ENCODE results near the gene SLC25A33. TPM values are rescaled to one million over a fixed set of nuclear protein-coding genes. Genes with fewer than 3 reads are reported as not detected.
A peak's percentile ranks its signal among the peaks of the same experiment; 100 is the strongest.

Gene SLC25A33
- total RNA-seq, 3 donors from 2014 or later = 22.2 to 24.9 (median 22.2) TPM

DNA sequence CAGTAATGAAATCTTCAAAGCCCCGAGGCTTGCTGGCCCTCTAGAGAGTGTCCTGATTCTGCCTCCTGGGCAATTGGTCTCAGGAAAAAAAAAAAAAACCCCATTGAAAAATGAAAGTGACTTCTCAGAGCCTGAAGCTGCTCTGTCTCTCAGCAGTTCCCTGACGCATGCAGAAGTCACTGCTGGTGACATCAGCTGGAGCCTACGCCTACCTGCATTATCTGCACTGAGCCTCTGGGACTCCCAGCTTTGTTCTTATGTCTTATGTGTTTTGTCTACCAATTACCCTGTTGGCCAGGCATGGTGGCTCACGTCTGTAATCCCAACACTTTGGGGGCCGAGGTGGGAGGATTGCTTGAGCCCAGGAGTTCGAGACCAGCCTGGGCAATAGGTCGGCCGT is 10.1 kb upstream of the SLC25A33 start:
- Mint-ChIP-seq H3K4me1 (ENCODE audit: low read depth) (no peaks in the 10 kb centered on the region), H3K4me3 (no peak overlapping the region), H3K9me3 (no peaks in the 10 kb centered on the region), H3K36me3 (ENCODE audit: insufficient read depth) (no peaks in the 10 kb centered on the region), H3K27me3 (ENCODE audit: low read depth) (no peaks in the 10 kb centered on the region)
- ATAC-seq (peak in 1 of 2 donors; percentile 56), DNase-seq (no peak)

DNA sequence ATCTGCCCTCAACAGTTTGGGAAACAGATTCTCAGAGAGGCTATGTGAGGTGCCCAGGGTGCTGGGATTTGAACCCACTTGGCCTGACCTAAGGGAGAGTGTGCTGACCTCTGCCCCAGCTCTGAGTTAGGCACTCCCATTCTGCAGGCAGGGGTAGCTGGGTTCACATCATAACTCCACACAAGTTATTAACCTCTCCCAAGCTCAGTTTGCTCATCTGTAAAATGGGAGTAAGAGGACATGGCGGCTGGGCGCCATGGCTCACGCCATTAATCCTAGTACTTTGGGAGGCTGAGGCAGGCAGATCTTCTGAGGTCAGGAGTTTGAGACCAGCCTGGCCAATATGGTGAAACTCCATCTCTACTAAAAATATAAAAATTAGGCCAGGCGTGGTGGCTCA is 8.9 kb upstream of the SLC25A33 start:
- Mint-ChIP-seq H3K4me1 (ENCODE audit: low read depth) (no peaks in the 10 kb centered on the region), H3K27me3 (ENCODE audit: low read depth) (no peaks in the 10 kb centered on the region), H3K4me3 (no peak overlapping the region), H3K9me3 (no peaks in the 10 kb centered on the region), H3K36me3 (ENCODE audit: insufficient read depth) (no peaks in the 10 kb centered on the region)
- ATAC-seq (no peak), DNase-seq (no peak)

DNA sequence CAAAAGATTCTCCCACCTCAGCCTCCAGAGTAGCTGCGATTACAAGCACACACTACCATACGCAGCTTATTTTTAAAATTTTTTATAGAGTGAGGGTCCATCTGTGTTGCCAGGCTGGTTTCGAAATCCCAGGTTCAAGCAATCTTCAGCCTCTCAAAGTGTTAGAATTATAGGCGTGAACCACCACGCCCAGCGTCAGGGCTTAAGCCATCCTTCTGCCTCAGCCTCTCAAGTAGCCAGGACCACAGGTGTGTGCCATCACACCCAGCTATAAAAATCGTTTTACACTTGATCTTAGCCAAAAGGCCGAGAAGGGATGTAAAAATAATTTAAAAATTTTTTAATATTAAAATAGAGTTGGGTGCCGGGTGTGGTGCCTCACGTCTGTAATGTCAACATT is 4.3 kb upstream of the SLC25A33 start:
- DNase-seq = no peak
- no peaks in the 10 kb centered on the region for H3K27me3 Mint-ChIP-seq (ENCODE audit: low read depth)
- no peak overlapping the region for H3K4me3 Mint-ChIP-seq
- no peak for ATAC-seq
- H3K9me3 Mint-ChIP-seq = no peaks in the 10 kb centered on the region
- H3K36me3 Mint-ChIP-seq (ENCODE audit: insufficient read depth) = no peaks in the 10 kb centered on the region
- H3K4me1 Mint-ChIP-seq (ENCODE audit: low read depth) = peaks cover 13% of the 10 kb centered on the region

DNA sequence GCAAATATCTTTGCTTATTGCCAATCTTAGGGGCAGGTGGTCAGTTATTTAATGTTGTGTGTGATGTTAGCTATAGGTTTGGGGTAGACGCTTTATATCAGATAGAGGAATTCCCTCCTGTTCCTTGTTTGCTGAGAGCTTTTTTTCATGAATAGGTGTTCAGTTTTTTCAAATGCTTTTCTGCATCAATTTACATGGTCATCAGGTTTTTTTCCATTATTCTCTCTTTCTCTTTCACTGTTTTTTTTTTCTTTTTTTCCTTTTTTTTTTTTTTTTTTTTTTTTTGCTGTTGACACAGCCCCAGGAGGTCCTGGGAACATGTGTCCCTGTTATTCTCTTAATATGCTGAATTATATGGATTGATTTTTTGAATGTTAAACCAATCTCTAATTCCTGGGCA is 3.0 kb upstream of the SLC25A33 start:
- DNase-seq = no peak
- H3K4me1 Mint-ChIP-seq (ENCODE audit: low read depth) = peaks cover 24% of the 10 kb centered on the region
- H3K27me3 Mint-ChIP-seq (ENCODE audit: low read depth) = no peaks in the 10 kb centered on the region
- no peaks in the 10 kb centered on the region for H3K36me3 Mint-ChIP-seq (ENCODE audit: insufficient read depth)
- no peak for ATAC-seq
- no peaks in the 10 kb centered on the region for H3K9me3 Mint-ChIP-seq
- H3K4me3 Mint-ChIP-seq = no peak overlapping the region

DNA sequence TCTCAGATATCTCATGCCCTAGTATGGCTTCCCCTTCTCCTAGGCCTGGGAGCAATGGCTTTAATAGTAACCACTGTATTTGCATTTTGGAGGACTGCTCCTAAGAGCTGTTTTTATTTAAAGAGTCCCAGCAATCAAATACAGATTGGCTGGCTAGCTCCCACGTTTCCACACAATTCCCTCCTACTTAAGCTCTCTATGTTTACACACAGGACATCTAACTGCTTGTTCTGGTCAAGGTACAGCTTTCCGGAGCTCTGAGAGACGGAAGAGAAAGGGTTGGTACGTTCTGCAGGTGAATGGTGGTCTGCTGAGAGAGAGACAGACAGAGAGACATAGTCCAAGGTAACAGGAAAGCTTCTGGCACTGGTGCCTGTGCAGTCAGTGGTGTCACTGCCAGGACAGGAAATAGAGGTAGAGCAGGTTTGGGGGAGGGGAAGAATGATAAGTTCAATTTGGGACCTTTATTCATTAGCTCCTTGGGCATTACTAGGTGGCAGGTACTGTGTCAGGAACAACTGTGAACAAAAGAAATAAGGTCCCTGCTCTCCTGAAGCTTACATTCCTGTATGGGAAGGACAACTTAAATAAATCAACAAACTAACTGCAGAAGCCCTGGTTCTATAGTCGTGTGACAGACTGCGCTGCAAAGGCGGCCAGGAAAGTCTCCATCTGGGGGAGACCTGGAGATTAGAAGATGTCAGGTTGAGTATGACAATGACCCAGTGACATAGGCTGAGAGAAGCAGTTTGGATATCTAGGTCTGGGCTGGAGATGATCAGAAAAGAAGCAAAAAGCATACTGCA is 1.2 kb upstream of the SLC25A33 start:
- Mint-ChIP-seq H3K36me3 (ENCODE audit: insufficient read depth) (no peaks in the 10 kb centered on the region), H3K4me1 (ENCODE audit: low read depth) (peaks cover 32% of the 10 kb centered on the region), H3K4me3 (no peak overlapping the region), H3K27me3 (ENCODE audit: low read depth) (no peaks in the 10 kb centered on the region), H3K9me3 (no peaks in the 10 kb centered on the region)
- no peak for ATAC-seq
- no peak for DNase-seq

DNA sequence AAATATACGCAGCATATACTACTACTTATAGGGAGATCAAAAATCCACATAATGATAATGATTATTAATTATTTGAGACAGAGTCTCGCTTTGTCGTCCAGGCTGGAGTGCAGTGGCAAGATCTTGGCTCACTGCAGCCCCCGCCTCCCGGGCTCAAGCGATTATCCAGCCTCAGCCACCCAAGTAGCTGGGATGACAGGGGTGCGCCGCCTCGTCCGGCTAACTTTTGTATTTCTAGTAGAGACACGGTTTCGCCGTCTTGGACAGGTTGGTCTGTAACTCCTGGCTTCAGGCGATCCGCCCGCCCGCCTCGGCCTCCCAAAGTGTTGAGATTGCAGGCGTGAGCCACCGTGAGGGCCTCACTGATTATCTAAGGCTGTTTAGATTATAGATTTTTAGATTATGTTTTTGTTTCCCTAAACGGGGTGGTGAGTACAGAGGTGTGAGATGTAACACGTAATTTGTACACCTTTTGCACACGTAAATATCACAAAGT is 548 bp upstream of the SLC25A33 start:
- H3K36me3 Mint-ChIP-seq (ENCODE audit: insufficient read depth) = no peaks in the 10 kb centered on the region
- H3K4me1 Mint-ChIP-seq (ENCODE audit: low read depth) = peaks cover 32% of the 10 kb centered on the region
- peak overlapping the region; percentile 79 for H3K4me3 Mint-ChIP-seq
- ATAC-seq (no peak), DNase-seq (no peak)
- H3K27me3 Mint-ChIP-seq (ENCODE audit: low read depth) = no peaks in the 10 kb centered on the region
- no peaks in the 10 kb centered on the region for H3K9me3 Mint-ChIP-seq

DNA sequence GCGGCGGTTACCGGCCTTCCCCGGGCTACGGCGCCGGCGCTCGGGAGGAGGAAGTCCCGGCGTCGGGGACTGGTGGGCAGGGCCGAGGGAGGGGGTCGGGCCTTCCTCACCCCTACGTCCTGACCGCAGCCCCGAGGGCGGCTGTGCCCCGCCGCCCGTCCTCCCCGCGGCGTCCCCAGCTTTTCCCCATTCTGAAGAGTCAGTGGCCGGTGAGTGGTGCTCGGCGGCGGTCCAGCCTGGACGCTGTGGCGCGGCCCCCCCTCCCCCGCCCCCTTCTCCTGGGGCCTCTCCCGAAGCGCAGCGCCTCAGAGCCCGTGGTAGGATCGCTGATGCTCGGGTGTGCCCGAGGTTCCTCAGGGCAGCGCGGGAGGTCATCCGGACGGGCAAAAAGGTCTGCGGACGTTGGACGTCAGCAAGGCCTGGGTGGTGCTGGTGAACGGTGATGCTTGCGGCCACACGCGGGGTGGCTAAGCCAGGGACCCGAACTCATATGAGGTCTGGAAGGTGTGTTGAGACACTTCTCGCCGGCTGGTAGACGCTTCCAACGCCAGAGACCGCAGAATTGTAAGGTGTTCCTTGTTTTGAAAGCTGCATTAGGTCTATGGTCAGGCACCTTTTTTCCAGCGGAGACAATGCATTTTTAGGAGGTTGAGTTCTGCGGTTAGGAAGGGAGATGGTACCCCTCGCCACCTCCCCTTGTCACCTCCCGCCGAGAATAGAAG is 725 bp downstream of the SLC25A33 start:
- H3K4me3 Mint-ChIP-seq = peak overlapping the region; percentile 93
- no peaks in the 10 kb centered on the region for H3K9me3 Mint-ChIP-seq
- ATAC-seq = peak; percentile 63 to 66
- peaks cover 36% of the 10 kb centered on the region for H3K4me1 Mint-ChIP-seq (ENCODE audit: low read depth)
- no peaks in the 10 kb centered on the region for H3K36me3 Mint-ChIP-seq (ENCODE audit: insufficient read depth)
- DNase-seq = peak; percentile 37
- no peaks in the 10 kb centered on the region for H3K27me3 Mint-ChIP-seq (ENCODE audit: low read depth)

DNA sequence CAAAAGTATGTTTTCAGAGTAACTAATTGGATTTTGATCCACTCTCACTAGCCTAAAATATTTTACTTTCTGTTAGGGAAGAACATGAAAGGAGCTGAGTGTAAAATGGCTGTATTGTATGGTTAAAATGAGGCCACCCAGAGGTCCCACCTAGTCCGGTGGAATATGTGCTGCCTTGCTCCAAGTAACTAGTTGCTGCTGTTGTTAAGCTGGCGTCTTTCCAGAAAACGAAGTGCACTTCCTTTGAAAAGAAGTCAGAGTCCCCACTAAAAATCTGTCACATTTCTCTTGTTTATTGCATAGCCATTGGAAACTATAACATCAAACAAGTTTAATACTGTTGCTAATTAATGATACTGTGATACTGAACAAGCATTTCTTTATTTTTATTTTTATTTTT is 3.2 kb downstream of the SLC25A33 start:
- Mint-ChIP-seq H3K4me3 (peak overlapping the region; percentile 42), H3K36me3 (ENCODE audit: insufficient read depth) (no peaks in the 10 kb centered on the region), H3K4me1 (ENCODE audit: low read depth) (peaks cover 41% of the 10 kb centered on the region)

DNA sequence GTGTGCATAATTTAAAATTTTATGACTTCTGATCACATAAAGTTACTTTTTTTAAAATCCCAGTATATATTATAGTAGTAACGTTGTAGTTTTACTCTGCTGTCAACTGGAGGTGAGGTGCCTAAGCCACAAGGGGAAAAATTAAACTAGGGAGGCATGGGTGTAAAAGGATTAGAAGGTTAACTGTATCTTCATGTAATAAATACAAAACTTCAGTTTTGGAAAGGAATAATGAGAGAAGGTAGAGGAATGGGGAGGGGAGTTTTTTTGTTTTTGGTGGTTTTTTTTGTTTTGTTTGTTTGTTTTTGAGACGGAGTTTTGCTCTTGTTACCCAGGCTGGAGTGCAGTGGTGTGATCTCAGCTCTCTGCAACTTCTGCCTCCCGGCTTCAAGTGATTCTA is 5.7 kb downstream of the SLC25A33 start:
- no peaks in the 10 kb centered on the region for H3K27me3 Mint-ChIP-seq (ENCODE audit: low read depth)
- peaks cover 28% of the 10 kb centered on the region for H3K4me1 Mint-ChIP-seq (ENCODE audit: low read depth)
- no peak for ATAC-seq
- no peak overlapping the region for H3K4me3 Mint-ChIP-seq
- no peaks in the 10 kb centered on the region for H3K36me3 Mint-ChIP-seq (ENCODE audit: insufficient read depth)
- no peak for DNase-seq
- H3K9me3 Mint-ChIP-seq = no peaks in the 10 kb centered on the region

More for the DNA sequence above, 3.2 kb downstream of the SLC25A33 start:
- Mint-ChIP-seq H3K9me3 (no peaks in the 10 kb centered on the region), H3K27me3 (ENCODE audit: low read depth) (no peaks in the 10 kb centered on the region)
- no peak for DNase-seq
- ATAC-seq = no peak

DNA sequence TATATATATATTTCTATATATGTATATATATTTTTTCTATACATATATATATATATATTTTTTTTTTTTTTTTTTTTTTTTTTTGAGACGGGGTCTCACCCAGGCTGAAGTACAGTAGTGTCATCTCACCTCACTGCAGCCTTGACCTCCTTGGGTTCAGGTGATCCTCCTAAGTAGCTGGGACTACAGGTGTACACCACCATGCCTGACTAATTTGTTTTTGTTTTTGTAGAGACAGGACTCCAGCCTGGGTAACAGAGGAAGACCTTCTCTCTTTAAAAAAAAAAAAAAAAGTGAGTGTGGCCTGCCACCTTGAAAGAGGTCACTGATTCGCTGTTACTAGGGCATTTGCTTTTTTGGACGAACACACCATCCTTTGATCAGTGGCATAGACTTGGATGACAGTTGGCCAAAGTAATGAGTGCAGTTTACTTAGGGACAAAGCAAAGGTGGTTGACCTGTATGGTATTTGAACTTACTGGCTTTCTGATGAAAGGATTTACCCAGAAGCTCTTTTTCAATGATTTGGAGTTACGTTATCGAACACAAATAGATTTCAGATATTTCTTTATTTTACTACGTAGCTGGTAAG is 10.8 kb downstream of the SLC25A33 start:
- no peak overlapping the region for H3K4me3 Mint-ChIP-seq
- H3K36me3 Mint-ChIP-seq (ENCODE audit: insufficient read depth) = peaks cover 7% of the 10 kb centered on the region
- peaks cover 5% of the 10 kb centered on the region for H3K4me1 Mint-ChIP-seq (ENCODE audit: low read depth)
- ATAC-seq (no peak), DNase-seq (no peak)
- H3K9me3 Mint-ChIP-seq = no peaks in the 10 kb centered on the region
- H3K27me3 Mint-ChIP-seq (ENCODE audit: low read depth) = no peaks in the 10 kb centered on the region

DNA sequence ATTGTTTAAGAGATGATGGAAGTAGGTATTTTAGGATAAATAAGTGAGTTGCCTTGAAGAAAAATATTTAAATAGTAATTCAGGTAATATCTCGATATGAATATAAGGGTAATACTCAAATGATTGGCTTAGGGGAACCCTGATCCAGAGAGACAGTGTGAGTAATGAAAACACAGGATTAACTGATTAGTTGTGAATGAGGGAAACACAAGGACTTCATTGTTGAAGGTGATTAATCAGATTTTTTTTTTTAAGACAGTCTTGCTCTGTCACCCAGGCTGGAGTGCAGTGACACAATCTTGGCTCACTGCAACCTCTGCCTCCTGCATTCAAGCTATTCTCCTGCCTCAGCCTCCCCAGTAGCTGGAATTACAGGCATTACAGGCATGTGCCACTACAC is 12.7 kb downstream of the SLC25A33 start:
- Mint-ChIP-seq H3K9me3 (no peaks in the 10 kb centered on the region), H3K27me3 (ENCODE audit: low read depth) (no peaks in the 10 kb centered on the region), H3K4me1 (ENCODE audit: low read depth) (peaks cover 2% of the 10 kb centered on the region), H3K36me3 (ENCODE audit: insufficient read depth) (peaks cover 22% of the 10 kb centered on the region), H3K4me3 (no peak overlapping the region)
- ATAC-seq = no peak
- DNase-seq = no peak

DNA sequence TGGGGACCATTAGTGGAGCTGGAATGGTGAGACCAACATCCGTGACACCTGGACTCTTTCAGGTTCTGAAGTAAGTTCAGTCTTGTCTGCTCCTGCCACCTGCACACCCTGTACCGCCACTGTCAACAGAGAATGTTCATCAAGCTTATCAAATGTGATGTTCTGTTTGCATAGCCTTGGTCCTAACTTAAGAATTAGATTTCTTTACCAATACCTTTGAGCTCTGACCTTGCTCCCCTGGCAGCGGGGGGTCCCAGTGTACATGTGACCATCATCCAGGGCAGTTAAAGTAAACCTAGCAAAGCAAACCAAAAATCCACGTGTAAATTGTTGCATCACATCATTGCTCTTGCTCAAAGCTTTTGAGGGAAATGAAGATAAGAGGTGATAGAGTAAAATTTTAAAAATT is 14.5 kb downstream of the SLC25A33 start:
- H3K4me3 Mint-ChIP-seq = no peak overlapping the region
- ATAC-seq = no peak
- H3K27me3 Mint-ChIP-seq (ENCODE audit: low read depth) = no peaks in the 10 kb centered on the region
- H3K9me3 Mint-ChIP-seq = no peaks in the 10 kb centered on the region
- H3K36me3 Mint-ChIP-seq (ENCODE audit: insufficient read depth) = peaks cover 31% of the 10 kb centered on the region
- no peak for DNase-seq
- peaks cover 14% of the 10 kb centered on the region for H3K4me1 Mint-ChIP-seq (ENCODE audit: low read depth)

DNA sequence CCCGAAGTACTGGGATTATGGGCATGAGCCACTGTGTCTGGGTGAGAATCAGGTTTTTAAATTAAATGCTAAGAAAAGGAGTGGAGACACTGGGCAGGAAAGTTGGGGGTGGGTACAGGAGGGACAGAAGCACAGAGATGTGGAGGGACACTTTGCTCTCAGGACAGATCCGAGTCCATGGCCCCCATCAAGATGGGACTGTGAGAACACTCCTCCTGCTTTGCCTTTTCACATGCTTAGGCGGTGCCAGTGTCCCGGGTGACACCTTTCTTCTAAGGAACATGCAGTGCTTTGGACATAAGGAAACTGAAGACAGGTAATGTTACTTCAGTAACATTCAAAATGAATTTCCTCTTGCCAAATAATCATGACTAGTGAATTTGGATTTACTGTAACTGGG is 16.7 kb downstream of the SLC25A33 start:
- H3K9me3 Mint-ChIP-seq = no peaks in the 10 kb centered on the region
- ATAC-seq = no peak
- no peaks in the 10 kb centered on the region for H3K27me3 Mint-ChIP-seq (ENCODE audit: low read depth)
- H3K4me1 Mint-ChIP-seq (ENCODE audit: low read depth) = peaks cover 27% of the 10 kb centered on the region
- DNase-seq = no peak
- no peak overlapping the region for H3K4me3 Mint-ChIP-seq
- H3K36me3 Mint-ChIP-seq (ENCODE audit: insufficient read depth) = peaks cover 35% of the 10 kb centered on the region

DNA sequence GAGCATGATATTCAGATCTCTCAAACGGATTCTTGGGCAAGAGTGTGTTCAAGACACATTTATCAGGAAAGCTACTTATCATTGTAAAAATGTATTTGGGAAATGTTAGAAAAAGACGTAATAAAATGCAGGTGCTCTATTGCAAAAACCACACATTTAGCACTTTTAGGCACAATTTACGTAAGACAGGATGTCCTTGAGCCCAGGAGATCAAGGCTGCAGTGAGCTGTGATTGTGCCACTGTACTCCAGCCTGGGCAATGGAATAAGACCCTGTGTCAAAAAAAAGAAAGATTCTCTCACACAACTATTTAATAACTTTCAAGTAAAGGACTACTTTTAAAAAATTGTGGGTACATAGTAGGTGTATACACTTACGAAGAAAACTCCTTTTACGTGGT is 18.4 kb downstream of the SLC25A33 start:
- H3K4me3 Mint-ChIP-seq = no peak overlapping the region
- peaks cover 35% of the 10 kb centered on the region for H3K36me3 Mint-ChIP-seq (ENCODE audit: insufficient read depth)
- peaks cover 30% of the 10 kb centered on the region for H3K4me1 Mint-ChIP-seq (ENCODE audit: low read depth)
- H3K27me3 Mint-ChIP-seq (ENCODE audit: low read depth) = no peaks in the 10 kb centered on the region
- ATAC-seq = no peak
- DNase-seq = no peak
- no peaks in the 10 kb centered on the region for H3K9me3 Mint-ChIP-seq
